OCI-LY1 (cell line): ENCODE measurements around the gene SLC12A6.

Experiments
- EZH2 ChIP-seq: fragments of 200-600 bp; sonication (generic), shearing (Covaris generic); IDR thresholded peaks from 2 replicates; pipeline ENCODE4 v1.8.0; 2017; ENCODE audit warnings: borderline replicate concordance, mixed run types, mild to moderate bottlenecking, antibody characterized with exemption, low read length, moderate library complexity, mixed read lengths
- TF ChIP-seq, protein P1 (sequence below): fragments of 200-600 bp; sonication (generic), shearing (Covaris generic); IDR thresholded peaks from 2 replicates; pipeline ENCODE4 v1.5.1; 2017; ENCODE audit warnings: mild to moderate bottlenecking, antibody characterized with exemption, low read length, moderate library complexity, mixed read lengths

GRCh38 chr15:34360298-34360697 is 22.7 kb upstream of the SLC12A6 start:
- TF ChIP-seq, protein P1, sequence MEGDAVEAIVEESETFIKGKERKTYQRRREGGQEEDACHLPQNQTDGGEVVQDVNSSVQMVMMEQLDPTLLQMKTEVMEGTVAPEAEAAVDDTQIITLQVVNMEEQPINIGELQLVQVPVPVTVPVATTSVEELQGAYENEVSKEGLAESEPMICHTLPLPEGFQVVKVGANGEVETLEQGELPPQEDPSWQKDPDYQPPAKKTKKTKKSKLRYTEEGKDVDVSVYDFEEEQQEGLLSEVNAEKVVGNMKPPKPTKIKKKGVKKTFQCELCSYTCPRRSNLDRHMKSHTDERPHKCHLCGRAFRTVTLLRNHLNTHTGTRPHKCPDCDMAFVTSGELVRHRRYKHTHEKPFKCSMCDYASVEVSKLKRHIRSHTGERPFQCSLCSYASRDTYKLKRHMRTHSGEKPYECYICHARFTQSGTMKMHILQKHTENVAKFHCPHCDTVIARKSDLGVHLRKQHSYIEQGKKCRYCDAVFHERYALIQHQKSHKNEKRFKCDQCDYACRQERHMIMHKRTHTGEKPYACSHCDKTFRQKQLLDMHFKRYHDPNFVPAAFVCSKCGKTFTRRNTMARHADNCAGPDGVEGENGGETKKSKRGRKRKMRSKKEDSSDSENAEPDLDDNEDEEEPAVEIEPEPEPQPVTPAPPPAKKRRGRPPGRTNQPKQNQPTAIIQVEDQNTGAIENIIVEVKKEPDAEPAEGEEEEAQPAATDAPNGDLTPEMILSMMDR, result no peak
- no peak for TF ChIP-seq EZH2
